Right ventricle myocardium superior (tissue), 1 donor: ENCODE measurements around the gene CEP85L. TPM values are rescaled to one million over a fixed set of nuclear protein-coding genes. Genes with fewer than 3 reads are reported as not detected.

ENCODE experiments used
- ATAC-seq: fragments of 200-7000 bp; cut with Tn5 transposase; one replicate; pipeline ENCODE4 v1.9.1; 2020; ENCODE audit warnings: mild to moderate bottlenecking; ENCODE audit not compliant: poor library complexity
- DNase-seq: peaks from one replicate; pipeline ENCODE4 v3.0.0-alpha.2; 2020
- intact Hi-C: fragments of 100-400 bp; cut with DNase I; formaldehyde crosslinking; loops from one replicate; pipeline ENCODE4 v1.11.2; 2022
- total RNA-seq: library from RNA; stranded (reverse); fragmentation: NEBNext Ultra II Directional; extraction: Animal tissue kit (Norgen Biotek cat#: 25700); gene quantifications from one replicate; pipeline ENCODE4 v1.2.1, GENCODE V29; 2021
- donor health status: DM: no; HTN: yes; CAD: no; lungs with severe emphysema.

Gene CEP85L
- total RNA-seq, 1 donor from 2014 or later = 17.6 TPM

DNA sequence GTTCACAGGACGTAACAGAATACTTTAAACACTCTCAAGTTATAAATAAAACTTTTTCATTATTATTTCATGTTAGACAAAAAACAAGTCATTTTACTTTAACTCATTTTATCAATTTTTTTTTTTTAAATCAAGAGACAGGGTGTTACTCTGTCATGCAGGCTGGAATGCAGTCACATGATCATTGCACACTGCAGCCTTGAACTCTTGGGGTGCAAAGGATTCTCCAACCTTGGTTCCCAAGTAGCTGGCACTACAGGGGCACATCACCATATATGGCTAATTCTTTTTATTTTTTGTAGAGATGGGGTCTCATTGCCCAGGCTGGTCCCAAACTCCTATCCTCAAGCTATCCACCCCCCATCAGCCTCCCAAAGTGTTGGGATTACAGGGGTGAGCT, 89.1 kb downstream of the CEP85L start:
- no peak for DNase-seq
- peak; percentile 31 for ATAC-seq
- intact Hi-C loops = no loop called here

GRCh38 chr6:118559659-118560058, 91.7 kb downstream of the CEP85L start:
- no peak for DNase-seq
- intact Hi-C loops = no loop called here
- no peak for ATAC-seq

DNA sequence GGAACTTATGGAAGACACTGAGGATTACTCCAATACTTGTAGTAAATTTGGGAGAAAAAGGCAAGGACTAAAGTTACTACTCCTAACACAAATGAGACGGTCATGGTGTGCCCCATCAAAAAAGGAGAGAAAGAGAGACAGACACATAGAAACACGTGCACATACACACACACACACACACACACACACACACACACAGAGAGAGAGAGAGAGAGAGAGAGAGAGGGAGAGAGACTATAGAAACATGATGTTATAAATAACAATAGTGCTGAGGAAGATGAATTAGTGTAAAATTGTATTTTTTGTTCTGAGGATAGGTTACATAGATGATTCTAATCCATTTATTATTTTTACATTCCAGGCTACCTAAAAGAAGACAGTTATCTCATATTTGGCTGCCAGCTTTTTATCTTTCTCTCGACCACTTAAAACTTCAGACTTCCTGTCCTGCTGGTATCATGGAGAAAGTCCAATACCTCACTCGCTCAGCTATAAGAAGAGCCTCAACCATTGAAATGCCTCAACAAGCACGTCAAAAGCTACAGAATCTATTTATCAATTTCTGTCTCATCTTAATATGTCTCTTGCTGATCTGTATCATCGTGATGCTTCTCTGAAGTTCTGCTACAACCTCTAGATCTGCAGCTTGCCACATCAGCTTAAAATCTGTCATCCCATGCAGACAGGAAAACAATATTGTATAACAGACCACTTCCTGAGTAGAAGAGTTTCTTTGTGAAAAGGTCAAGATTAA, 92.8 kb downstream of the CEP85L start:
- ATAC-seq (no peak), DNase-seq (no peak)
- intact Hi-C loops = no loop called here

GRCh38 chr6:118554698-118555097, 96.7 kb downstream of the CEP85L start:
- peak; percentile 60 for ATAC-seq
- no peak for DNase-seq
- intact Hi-C loops = no loop called here

DNA sequence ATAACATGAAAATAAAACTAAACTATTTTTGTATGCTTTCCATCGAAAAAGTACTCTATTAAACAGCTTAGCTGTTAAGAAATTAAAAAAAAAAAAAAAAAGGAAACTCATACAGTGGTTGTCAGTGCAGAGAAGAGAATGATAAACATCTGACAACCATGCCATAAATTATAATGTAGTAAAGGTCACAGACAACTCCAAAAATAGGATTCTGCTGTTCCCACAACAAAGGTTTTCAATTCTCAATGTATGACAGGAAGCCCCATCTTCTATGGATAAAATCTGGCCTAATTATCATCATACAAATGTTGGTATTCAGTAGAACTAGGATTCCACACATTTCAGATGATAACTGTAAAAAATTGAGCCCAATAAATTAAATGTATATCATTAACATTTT, 98.3 kb downstream of the CEP85L start:
- DNase-seq = no peak
- no peak for ATAC-seq
- intact Hi-C loops = no loop called here

- intact Hi-C loops = no loop called here
- DNase-seq = no peak
- ATAC-seq = peak; percentile 49
Observed at GRCh38 chr6:118551063-118552053, 100.0 kb downstream of the CEP85L start.

- DNase-seq (no peak), ATAC-seq (no peak)
- intact Hi-C loops = loop anchor here (5.0 kb wide), 1 partner anchor 36 kb away; no protein-coding TSS in a partner anchor
Observed at GRCh38 chr6:118548613-118549012, 102.8 kb downstream of the CEP85L start.

GRCh38 chr6:118548136-118548535, 103.3 kb downstream of the CEP85L start, which contains the start of gene PLN:
Gene PLN (plus strand): TSS chr6:118548296. CDS start chr6:118558922, 10,626 bp downstream.
- intact Hi-C loops = loop anchor here (5.0 kb wide), 1 partner anchor 36 kb away; no protein-coding TSS in a partner anchor
- DNase-seq (no peak), ATAC-seq (peak; percentile 83)

DNA sequence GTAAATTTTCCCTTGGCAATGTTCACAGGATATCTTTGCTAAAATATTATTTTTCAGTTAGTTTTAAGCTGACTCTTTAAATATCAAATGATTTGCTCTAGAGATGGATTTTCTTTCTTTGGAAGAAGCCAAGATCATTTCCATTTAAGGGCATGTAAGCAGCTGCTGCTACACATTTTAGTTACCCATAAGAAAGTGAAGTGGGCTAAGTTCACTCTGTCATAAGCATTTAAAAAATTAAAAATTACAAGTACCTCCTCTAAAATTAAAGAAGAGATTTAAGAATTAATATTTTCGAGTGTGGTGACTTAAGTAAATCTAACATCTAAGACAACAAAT, 104.5 kb downstream of the CEP85L start:
- DNase-seq (no peak), ATAC-seq (peak; percentile 39)
- intact Hi-C loops = loop anchor here (5.0 kb wide), 1 partner anchor 35 kb away; no protein-coding TSS in a partner anchor

- intact Hi-C loops = loop anchor here (5.0 kb wide), 1 partner anchor 34 kb away; no protein-coding TSS in a partner anchor
- DNase-seq = no peak
- ATAC-seq = no peak
Observed at GRCh38 chr6:118546164-118546879, 105.1 kb downstream of the CEP85L start.

- intact Hi-C loops = no loop called here
- DNase-seq = no peak
- ATAC-seq = no peak
Observed at GRCh38 chr6:118544105-118544504, 107.3 kb downstream of the CEP85L start.

- ATAC-seq = no peak
- intact Hi-C loops = no loop called here
Observed at GRCh38 chr6:118542184-118542952, 109.0 kb downstream of the CEP85L start.

DNA sequence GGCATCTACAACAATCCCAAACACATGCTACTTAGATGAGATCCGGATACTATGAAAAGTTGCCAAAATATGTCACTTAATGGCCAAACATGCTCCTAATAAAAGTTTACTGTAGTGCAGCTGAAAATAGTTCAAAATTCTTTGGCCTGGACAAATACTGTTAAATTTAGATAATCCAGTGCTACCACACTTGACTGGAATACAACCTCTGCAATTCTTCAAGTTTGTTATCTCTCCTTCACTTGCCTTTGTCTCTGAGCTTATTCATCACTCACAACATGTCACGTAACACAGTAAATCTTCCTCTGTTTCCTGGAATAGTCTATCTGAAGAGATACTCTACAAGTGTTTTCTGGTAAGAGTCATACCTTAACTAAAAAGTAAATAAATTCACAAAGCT, 113.8 kb downstream of the CEP85L start:
- intact Hi-C loops = no loop called here
- ATAC-seq = peak; percentile 91

More at GRCh38 chr6:118542184-118542952, 109.0 kb downstream of the CEP85L start:
- DNase-seq = no peak

DNA sequence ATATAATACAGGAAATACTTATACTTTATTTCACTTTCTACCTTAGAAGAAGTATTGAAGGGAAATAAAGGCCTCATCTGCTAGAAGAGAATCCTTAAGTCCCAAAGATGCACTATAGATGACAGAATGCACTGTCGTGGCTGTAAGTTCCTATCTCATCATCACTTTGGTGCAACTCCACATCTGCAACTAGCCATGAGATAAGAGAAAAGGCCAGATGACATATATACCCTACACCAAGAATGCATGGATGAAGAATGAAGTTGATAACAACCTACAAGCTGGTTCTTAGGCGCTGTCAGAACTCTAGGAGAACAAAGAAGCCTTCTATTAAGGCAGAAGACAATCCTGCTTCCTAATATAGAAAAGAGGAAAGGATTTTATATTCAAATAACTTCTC, 114.9 kb downstream of the CEP85L start:
- peak; percentile 31 for ATAC-seq
- intact Hi-C loops = no loop called here

More for the DNA sequence above, 113.8 kb downstream of the CEP85L start:
- DNase-seq = no peak

GRCh38 chr6:118535176-118535844, 116.1 kb downstream of the CEP85L start:
- intact Hi-C loops = no loop called here
- ATAC-seq = no peak
- DNase-seq = no peak

More for the DNA sequence above, 114.9 kb downstream of the CEP85L start:
- DNase-seq = no peak

DNA sequence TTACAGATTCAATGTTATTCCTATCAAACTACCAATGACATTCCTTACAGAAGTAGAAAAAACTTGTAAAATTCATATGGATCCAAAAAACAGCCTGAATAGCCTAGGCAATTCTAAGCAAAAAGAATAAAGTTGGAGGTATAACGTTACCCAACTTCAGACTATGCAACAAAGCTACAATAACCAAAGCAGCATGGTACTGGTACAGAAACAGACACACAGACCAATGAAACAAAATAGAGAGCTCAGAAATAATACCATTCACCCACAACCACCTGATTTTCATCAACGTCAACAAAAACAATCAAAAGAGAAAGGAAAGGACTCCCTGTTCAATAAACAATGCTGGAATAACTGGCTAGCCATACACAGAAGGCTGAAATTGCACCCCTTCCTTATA, 120.4 kb downstream of the CEP85L start:
- ATAC-seq (no peak), DNase-seq (no peak)
- intact Hi-C loops = no loop called here

GRCh38 chr6:118529756-118530155, 121.6 kb downstream of the CEP85L start:
- intact Hi-C loops = no loop called here
- ATAC-seq = peak; percentile 46
- no peak for DNase-seq
